Common myeloid progenitor, CD34-positive (primary cell): ENCODE results near the gene CTTNBP2.

Source experiments
- CTCF ChIA-PET: fragments of 350-600 bp; sonication (Branson Sonifier 250); formaldehyde crosslinking; loops from one replicate; lab custom pipeline; 2021; ENCODE audit warnings: antibody characterized with exemption; lab: Charles Lee
- POLR2A ChIA-PET: fragments of 350-600 bp; sonication (Branson Sonifier 250); formaldehyde crosslinking; loops from one replicate; lab custom pipeline; 2021; ENCODE audit warnings: antibody characterized with exemption; lab: Charles Lee
- DNase-seq, 3 donors: peaks; one replicate each; pipeline versions ENCODE4 v3.0.0 to v3.0.0-alpha.2; 2013
- H3K27ac ChIP-seq, 2 experiments: 1 replicate in 1 of 2; 2 replicates in 1 of 2; pipeline ENCODE4 v1.7.0; 2013; ENCODE audit warnings: inconsistent platforms in 2 of 2, low read length in 2 of 2, mild to moderate bottlenecking in 2 of 2, low read depth in 1 of 2, moderate library complexity in 1 of 2; ENCODE audit not compliant: severe bottlenecking in 2 of 2, insufficient read depth in 1 of 2, poor library complexity in 1 of 2
- H3K27me3 ChIP-seq, 5 experiments: replicated peaks in 2 of 5; 1 replicate in 3 of 5; 2 replicates in 2 of 5; pipeline versions ENCODE4 v1.6.1 to v1.7.0; 2013; ENCODE audit warnings: low read length in 4 of 5, mild to moderate bottlenecking in 2 of 5, moderate library complexity in 2 of 5, inconsistent platforms in 1 of 5; ENCODE audit not compliant: insufficient read depth in 5 of 5, control insufficient read depth in 4 of 5
- H3K36me3 ChIP-seq, 4 experiments: 1 replicate in 2 of 4; 2 replicates in 2 of 4; pipeline versions ENCODE4 v1.6.1 to v1.7.0; 2013; ENCODE audit warnings: low read length in 3 of 4, control low read depth in 1 of 4, mild to moderate bottlenecking in 1 of 4; ENCODE audit not compliant: control insufficient read depth in 4 of 4, insufficient read depth in 4 of 4
- H3K4me1 ChIP-seq, 4 experiments: 1 replicate in 3 of 4; 2 replicates in 1 of 4; pipeline versions ENCODE4 v1.6.1 to v1.7.1; 2013; ENCODE audit warnings: low read length in 3 of 4, mild to moderate bottlenecking in 3 of 4, control low read depth in 1 of 4, inconsistent platforms in 1 of 4, moderate library complexity in 1 of 4; ENCODE audit not compliant: control insufficient read depth in 4 of 4, insufficient read depth in 4 of 4; ENCODE audit errors: control extremely low read depth in 1 of 4
- H3K4me3 ChIP-seq, 7 experiments: 1 replicate in 4 of 7; 2 replicates in 3 of 7; pipeline versions ENCODE4 v1.5.1 to v1.7.0; 2013; ENCODE audit warnings: mild to moderate bottlenecking in 7 of 7, low read length in 6 of 7, moderate library complexity in 6 of 7, inconsistent platforms in 2 of 7, low read depth in 2 of 7, control low read depth in 1 of 7; ENCODE audit not compliant: insufficient read depth in 4 of 7, control insufficient read depth in 1 of 7; ENCODE audit errors: extremely low read depth in 1 of 7
- H3K9me3 ChIP-seq, 5 experiments: 1 replicate in 4 of 5; 2 replicates in 1 of 5; pipeline versions ENCODE4 v1.6.1 to v1.7.1; 2013; ENCODE audit warnings: low read length in 4 of 5, mild to moderate bottlenecking in 2 of 5, inconsistent platforms in 1 of 5, low read depth in 1 of 5, moderate library complexity in 1 of 5; ENCODE audit not compliant: control insufficient read depth in 4 of 5, insufficient read depth in 2 of 5; ENCODE audit errors: control extremely low read depth in 1 of 5
- WGBS: methylation state at CpG from one replicate; pipeline ENCODE4 v1.1.5; 2013; ENCODE audit not compliant: insufficient coverage; 5-methylcytosine and 5-hydroxymethylcytosine counted together

Gene CTTNBP2

DNA sequence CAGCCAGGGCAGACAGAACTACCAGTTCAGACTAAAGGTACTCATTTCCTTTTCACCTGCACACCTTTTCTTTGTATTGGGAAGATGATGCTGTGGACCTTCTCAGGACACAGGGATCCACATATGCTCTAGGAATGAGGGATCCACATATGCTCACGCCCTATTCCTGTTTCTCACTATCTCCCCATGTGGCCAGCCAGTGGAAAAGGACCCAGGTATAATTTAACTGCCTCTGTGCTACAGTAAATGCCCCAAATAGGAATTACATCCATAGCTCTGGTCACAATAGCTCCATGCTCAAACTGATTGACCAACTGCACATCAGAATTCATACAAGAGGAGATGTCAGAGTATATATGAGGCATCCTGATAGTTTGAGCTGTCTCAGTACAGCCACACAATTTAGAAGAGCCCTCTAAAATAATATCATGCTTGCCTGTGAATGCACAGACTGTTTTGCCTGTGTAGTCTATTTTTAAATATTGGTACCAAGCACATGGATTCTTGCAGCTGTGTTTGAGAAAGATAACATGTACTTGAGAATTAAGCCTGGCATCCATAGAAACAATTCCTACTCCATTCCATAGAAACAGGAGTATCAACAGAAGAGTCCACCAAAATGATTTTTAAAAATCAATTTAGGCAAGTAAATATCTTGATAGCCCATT is 43.7 kb downstream of the CTTNBP2 start:
- H3K36me3 ChIP-seq: no peaks in the 10 kb centered on the region
- peaks cover 0 to 20% (median 4%) of the 10 kb centered on the region in 4 experiments for H3K4me1 ChIP-seq
- ChIA-PET POLR2A (interaction anchor here (0.6 kb wide), 1 partner anchor 56 kb away, joined by 3 read pairs; no protein-coding TSS in a partner anchor), CTCF (interaction anchor here (0.8 to 2.0 kb wide), 6 partner anchors 10 to 57 kb away, joined by 3 to 4 read pairs (median 3); no protein-coding TSS in a partner anchor)
- no CpG with 5 or more reads among the region's 1 CpG for WGBS
- no peak for DNase-seq
- no peak overlapping the region for H3K4me3 ChIP-seq
- H3K27ac ChIP-seq: no peak overlapping the region
- no peaks in the 10 kb centered on the region for H3K9me3 ChIP-seq
- no peaks in the 10 kb centered on the region for H3K27me3 ChIP-seq

DNA sequence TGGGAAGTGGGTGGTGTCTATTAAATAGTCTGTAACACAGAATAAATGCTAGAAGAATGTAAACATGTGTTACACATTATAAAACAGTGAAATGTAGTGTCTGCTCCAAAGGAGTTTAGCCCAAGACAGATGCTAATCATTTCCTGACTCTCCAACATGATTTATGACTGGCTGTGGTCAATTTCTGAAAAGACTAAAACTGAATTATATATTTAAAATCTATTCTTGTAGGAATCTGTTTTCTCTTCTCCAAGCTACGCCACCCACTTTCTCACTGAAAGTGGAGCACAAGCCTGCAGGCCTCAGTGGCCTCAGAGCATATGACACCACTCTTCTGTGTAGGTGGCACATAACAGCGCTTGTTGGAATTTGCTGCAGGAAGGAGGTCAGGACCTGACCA is 44.4 kb downstream of the CTTNBP2 start:
- Histone ChIP-seq H3K9me3 (no peaks in the 10 kb centered on the region), H3K36me3 (no peaks in the 10 kb centered on the region), H3K4me1 (peaks cover 0 to 19% (median 4%) of the 10 kb centered on the region in 4 experiments), H3K27ac (no peak overlapping the region), H3K4me3 (no peak overlapping the region), H3K27me3 (no peaks in the 10 kb centered on the region)
- peak in 2 of 3 donors; percentile 35 to 47 for DNase-seq
- POLR2A ChIA-PET: no interaction called here
- WGBS: 83% methylated on average over 2 of the region's 2 CpGs
- CTCF ChIA-PET: interaction anchor here (1.2 to 2.0 kb wide), 3 partner anchors 12 to 36 kb away, joined by 3 to 5 read pairs (median 4); no protein-coding TSS in a partner anchor

DNA sequence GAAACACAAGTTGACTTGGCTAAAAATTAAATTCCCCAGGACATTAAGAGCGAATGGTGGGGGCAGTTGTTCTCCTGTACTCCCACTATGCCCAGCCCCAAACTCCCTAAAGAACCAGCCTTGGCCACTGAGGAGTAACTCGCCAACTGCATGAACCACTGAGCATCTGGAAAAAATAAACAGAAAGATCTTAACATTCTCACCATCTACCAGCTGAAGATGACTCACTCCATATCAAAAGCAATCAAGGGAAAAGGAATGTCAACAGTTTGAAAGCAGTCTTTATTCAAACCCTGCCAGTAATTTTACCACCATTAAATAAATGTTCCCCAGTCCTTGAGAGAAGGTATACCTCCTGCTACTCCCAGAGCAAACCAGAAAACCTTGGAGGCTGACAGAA is 45.4 kb downstream of the CTTNBP2 start:
- DNase-seq: no peak
- CTCF ChIA-PET: interaction anchor here (0.5 to 2.0 kb wide), 4 partner anchors 17 to 35 kb away, joined by 3 to 5 read pairs (median 4); no protein-coding TSS in a partner anchor
- 100% methylated on average over 1 of the region's 2 CpGs for WGBS
- Histone ChIP-seq H3K4me3 (no peak overlapping the region), H3K27me3 (no peaks in the 10 kb centered on the region), H3K27ac (no peak overlapping the region), H3K36me3 (no peaks in the 10 kb centered on the region), H3K9me3 (no peaks in the 10 kb centered on the region), H3K4me1 (peaks cover 0 to 19% (median 4%) of the 10 kb centered on the region in 4 experiments)
- POLR2A ChIA-PET: no interaction called here

DNA sequence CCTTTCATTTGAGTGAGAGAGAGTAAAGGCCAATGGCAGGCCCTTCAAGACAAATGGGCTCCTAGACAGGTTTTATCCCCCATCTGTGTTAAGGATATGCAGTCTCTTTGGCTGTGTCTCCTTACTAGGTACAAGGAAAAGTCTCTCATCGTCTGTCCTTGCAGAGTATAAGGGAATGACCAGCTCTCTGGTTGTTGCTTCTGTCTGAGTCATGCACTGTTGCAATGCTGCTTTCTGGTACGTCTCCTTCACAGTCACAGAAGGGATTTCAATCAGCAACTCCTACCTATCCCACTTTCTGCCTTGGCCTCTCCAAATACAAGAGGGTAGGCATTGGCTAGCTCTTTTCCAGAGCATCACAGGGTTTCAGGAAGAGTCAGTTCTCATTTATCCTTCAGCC is 48.1 kb downstream of the CTTNBP2 start:
- no peaks in the 10 kb centered on the region for H3K27me3 ChIP-seq
- H3K4me1 ChIP-seq: peaks cover 0 to 19% (median 4%) of the 10 kb centered on the region in 4 experiments
- ChIA-PET CTCF (no interaction called here), POLR2A (no interaction called here)
- no peak overlapping the region for H3K4me3 ChIP-seq
- no peak overlapping the region for H3K27ac ChIP-seq
- H3K36me3 ChIP-seq: no peaks in the 10 kb centered on the region
- no peaks in the 10 kb centered on the region for H3K9me3 ChIP-seq
- 95% methylated on average over 2 of the region's 2 CpGs for WGBS
- no peak for DNase-seq

DNA sequence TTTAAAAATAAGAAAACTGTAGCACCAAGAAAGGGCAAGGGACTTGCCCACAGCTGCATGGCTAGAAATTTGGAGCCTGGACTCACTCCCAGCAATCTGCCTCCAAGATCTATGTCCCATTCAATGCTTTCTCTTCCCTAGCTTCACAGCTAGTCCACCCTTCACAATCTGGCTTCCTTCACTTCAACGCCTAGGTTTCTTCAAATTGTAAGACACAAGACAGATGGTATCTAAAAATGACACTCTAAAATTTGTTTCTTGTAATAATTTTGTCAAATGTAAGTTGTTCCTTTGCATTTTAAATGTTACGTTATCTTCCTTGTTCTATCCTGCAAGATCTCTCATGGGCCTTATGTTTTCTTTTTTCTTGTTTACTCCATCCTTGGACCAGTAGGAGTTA is 48.6 kb downstream of the CTTNBP2 start:
- WGBS: no CpG with 5 or more reads among the region's 2 CpGs
- POLR2A ChIA-PET: no interaction called here

DNA sequence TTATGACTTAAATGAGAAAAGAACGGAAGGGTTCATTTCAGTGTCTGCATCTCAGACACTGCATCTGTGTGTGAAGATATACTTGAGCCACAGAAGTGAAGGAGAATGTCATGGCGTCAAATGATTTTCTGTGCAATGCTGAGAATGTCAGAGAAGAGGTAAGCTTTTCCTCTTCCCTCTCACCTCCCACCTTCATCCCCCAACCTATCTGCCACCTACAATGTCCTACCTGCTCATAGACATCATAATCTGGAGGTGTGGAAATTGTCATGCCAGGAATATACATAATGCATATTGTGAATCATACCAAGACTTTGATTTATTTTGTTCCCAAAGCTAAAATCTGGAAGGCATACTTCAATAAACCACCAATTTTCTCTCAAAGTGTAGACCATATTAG is 53.7 kb downstream of the CTTNBP2 start:
- POLR2A ChIA-PET: no interaction called here

More for the DNA sequence above, 48.6 kb downstream of the CTTNBP2 start:
- Histone ChIP-seq H3K36me3 (no peaks in the 10 kb centered on the region), H3K27ac (no peak overlapping the region), H3K4me1 (peaks cover 0 to 19% (median 4%) of the 10 kb centered on the region in 4 experiments), H3K9me3 (no peaks in the 10 kb centered on the region), H3K4me3 (no peak overlapping the region), H3K27me3 (no peaks in the 10 kb centered on the region)
- DNase-seq: no peak
- CTCF ChIA-PET: interaction anchor here (1.1 kb wide), 1 partner anchor 8 kb away, joined by 3 read pairs; no protein-coding TSS in a partner anchor

DNA sequence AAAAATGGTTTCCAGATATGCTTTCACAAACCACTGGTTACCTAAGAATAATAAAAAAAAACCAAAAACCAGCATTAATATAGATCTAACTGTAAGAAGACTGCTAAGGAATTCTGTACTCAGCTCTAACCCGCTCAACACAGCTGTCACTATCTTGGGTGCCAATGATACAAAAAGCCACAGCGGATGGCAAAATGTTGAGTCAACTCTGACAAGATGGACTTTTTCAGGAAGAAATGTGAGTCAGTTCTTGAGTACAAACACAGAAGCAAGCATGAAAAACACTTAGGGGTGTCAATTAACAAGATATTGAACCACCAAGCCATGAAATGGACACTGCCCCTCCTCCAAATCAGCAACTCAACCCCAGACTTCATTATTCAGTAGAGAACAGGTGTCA is 55.0 kb downstream of the CTTNBP2 start:
- H3K4me3 ChIP-seq: no peak overlapping the region
- peaks cover 0 to 9% (median 0%) of the 10 kb centered on the region in 4 experiments for H3K4me1 ChIP-seq
- H3K36me3 ChIP-seq: no peaks in the 10 kb centered on the region
- no peak overlapping the region for H3K27ac ChIP-seq
- 100% methylated on average over 2 of the region's 2 CpGs for WGBS
- no peak for DNase-seq
- CTCF ChIA-PET: interaction anchor here (1.0 kb wide), 1 partner anchor 11 kb away, joined by 3 read pairs; no protein-coding TSS in a partner anchor
- no peaks in the 10 kb centered on the region for H3K9me3 ChIP-seq
- POLR2A ChIA-PET: no interaction called here
- H3K27me3 ChIP-seq: no peaks in the 10 kb centered on the region

More for the DNA sequence above, 53.7 kb downstream of the CTTNBP2 start:
- WGBS: 100% methylated on average over 1 of the region's 2 CpGs
- no peaks in the 10 kb centered on the region for H3K36me3 ChIP-seq
- H3K4me3 ChIP-seq: no peak overlapping the region
- H3K27me3 ChIP-seq: no peaks in the 10 kb centered on the region
- no peak for DNase-seq
- CTCF ChIA-PET: no interaction called here
- H3K27ac ChIP-seq: no peak overlapping the region
- no peaks in the 10 kb centered on the region for H3K9me3 ChIP-seq
- H3K4me1 ChIP-seq: peaks cover 0 to 9% (median 0%) of the 10 kb centered on the region in 4 experiments
